ENCODE measurements around the gene ADAMTS19. TPM values are rescaled to one million over a fixed set of nuclear protein-coding genes. Genes with fewer than 3 reads are reported as not detected.

ADAMTS19 gene
- total RNA-seq, 4 donors from 2014 or later, result not detected

- H3K9me3 ChIP-seq, result no peaks in the 10 kb centered on the region
- intact Hi-C loops (cut with DNase I), result no loop called here
- no peaks in the 10 kb centered on the region for H3K4me1 ChIP-seq
- TF ChIP-seq CTCF (IDR thresholded peaks at IDR 0.05) (no peak), POLR2A (IDR thresholded peaks at IDR 0.05) (no peak)
- H3K4me3 ChIP-seq (replicated peaks in 1 of 3), result no peak overlapping the region
- no peak for DNase-seq
- H3K27ac ChIP-seq, result no peak overlapping the region
- no peaks in the 10 kb centered on the region for H3K36me3 ChIP-seq
- no peaks in the 10 kb centered on the region for H3K27me3 ChIP-seq
Observed at GRCh38 chr5:129506950-129507349, 46.9 kb downstream of the ADAMTS19 start.

GRCh38 chr5:129507527-129507926 is 47.4 kb downstream of the ADAMTS19 start:
- H3K36me3 ChIP-seq, result no peaks in the 10 kb centered on the region
- H3K4me3 ChIP-seq (replicated peaks in 1 of 3), result no peak overlapping the region
- DNase-seq, result no peak
- no peaks in the 10 kb centered on the region for H3K27me3 ChIP-seq
- H3K27ac ChIP-seq, result no peak overlapping the region
- TF ChIP-seq CTCF (IDR thresholded peaks at IDR 0.05) (no peak), POLR2A (IDR thresholded peaks at IDR 0.05) (no peak)
- intact Hi-C loops (cut with DNase I), result no loop called here
- 82 to 84% methylated on average over 6 of the region's 6 CpGs for WGBS, 2 donors
- H3K9me3 ChIP-seq, result no peaks in the 10 kb centered on the region
- H3K4me1 ChIP-seq, result no peaks in the 10 kb centered on the region

GRCh38 chr5:129508606-129509005 is 48.5 kb downstream of the ADAMTS19 start:
- H3K27me3 ChIP-seq, result no peaks in the 10 kb centered on the region
- H3K36me3 ChIP-seq, result no peaks in the 10 kb centered on the region
- no peaks in the 10 kb centered on the region for H3K4me1 ChIP-seq
- intact Hi-C loops (cut with DNase I), result no loop called here
- no peak for DNase-seq
- no peak overlapping the region for H3K27ac ChIP-seq
- no peak for TF ChIP-seq CTCF (IDR thresholded peaks at IDR 0.05)
- no peak for TF ChIP-seq POLR2A (IDR thresholded peaks at IDR 0.05)
- WGBS, 2 donors, result 74 to 80% methylated on average over 2 of the region's 2 CpGs
- no peaks in the 10 kb centered on the region for H3K9me3 ChIP-seq
- H3K4me3 ChIP-seq (replicated peaks in 1 of 3), result no peak overlapping the region

- TF ChIP-seq POLR2A (IDR thresholded peaks at IDR 0.05) (no peak), CTCF (IDR thresholded peaks at IDR 0.05) (no peak)
- Histone ChIP-seq H3K4me3 (replicated peaks in 1 of 3) (no peak overlapping the region), H3K27ac (no peak overlapping the region), H3K36me3 (no peaks in the 10 kb centered on the region), H3K27me3 (no peaks in the 10 kb centered on the region), H3K4me1 (no peaks in the 10 kb centered on the region), H3K9me3 (no peaks in the 10 kb centered on the region)
- 83% methylated on average over 2 of the region's 2 CpGs for WGBS, 2 donors
- DNase-seq, result no peak
- intact Hi-C loops (cut with DNase I), result no loop called here
Observed at GRCh38 chr5:129509363-129509975, 49.4 kb downstream of the ADAMTS19 start.

- TF ChIP-seq CTCF (IDR thresholded peaks at IDR 0.05), result no peak
- TF ChIP-seq POLR2A (IDR thresholded peaks at IDR 0.05), result no peak
- H3K27ac ChIP-seq, result no peak overlapping the region
- no peak overlapping the region for H3K4me3 ChIP-seq (replicated peaks in 1 of 3)
- H3K36me3 ChIP-seq, result no peaks in the 10 kb centered on the region
- intact Hi-C loops (cut with DNase I), result no loop called here
- DNase-seq, result no peak
- H3K9me3 ChIP-seq, result no peaks in the 10 kb centered on the region
- H3K27me3 ChIP-seq, result no peaks in the 10 kb centered on the region
- H3K4me1 ChIP-seq, result no peaks in the 10 kb centered on the region
Observed at GRCh38 chr5:129511291-129511690, 51.2 kb downstream of the ADAMTS19 start.
